Stimulated activated CD4-positive, alpha-beta T cell treated with anti-CD3 and anti-CD28 coated beads, TNF-alpha, amount 100 ng/mL, for 48 hours (primary cell): ENCODE results near the gene TMEM217.
A peak's percentile ranks its signal among the peaks of the same experiment; 100 is the strongest.
"Not testable (repeated sequence)": the region's sequence is repeated elsewhere in the genome, so short reads cannot be mapped to it uniquely, and the experiment has no call there.

ENCODE experiments used
- DNase-seq, 3 donors: peaks; one replicate each; pipeline ENCODE4 v3.0.0-alpha.2; 2020; ENCODE audit warnings: low read depth in 3 of 3

The TMEM217 gene

DNA sequence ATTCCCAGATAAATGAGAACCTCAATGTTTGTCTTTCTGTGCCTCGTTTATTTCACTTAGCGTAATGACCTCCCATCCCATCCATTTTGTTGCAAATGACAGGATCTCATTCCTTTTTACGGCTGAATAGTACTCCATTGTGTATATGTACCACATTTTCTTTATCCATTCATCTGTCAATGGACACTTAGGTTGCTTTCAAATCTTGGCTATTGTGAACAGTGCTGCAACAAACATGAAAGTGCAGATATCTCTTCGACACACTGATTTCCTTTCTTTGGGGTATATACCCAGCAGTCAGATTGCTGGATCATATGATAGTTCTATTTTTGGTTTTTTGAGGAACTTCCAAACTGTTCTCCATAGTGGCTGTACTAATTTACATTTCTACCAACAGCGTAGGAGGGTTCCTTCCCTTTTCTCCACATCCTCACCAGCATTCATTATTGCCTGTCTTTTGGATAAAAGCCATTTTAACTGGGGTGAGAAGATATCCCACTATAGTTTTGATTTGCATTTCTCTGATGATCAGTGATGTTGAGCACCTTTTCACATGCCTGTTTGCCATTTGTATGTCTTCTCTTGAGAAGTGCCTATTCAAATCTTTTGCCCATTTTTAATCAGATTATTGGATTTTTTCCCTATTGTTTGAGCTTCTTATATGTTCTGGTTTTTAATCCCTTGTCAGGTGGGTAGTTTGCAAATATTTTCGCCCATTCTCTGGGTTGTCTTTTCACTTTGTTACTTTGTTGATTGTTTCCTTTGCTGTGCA lies 71.8 kb downstream of the TMEM217 start:
- DNase-seq, result not testable (repeated sequence)

DNA sequence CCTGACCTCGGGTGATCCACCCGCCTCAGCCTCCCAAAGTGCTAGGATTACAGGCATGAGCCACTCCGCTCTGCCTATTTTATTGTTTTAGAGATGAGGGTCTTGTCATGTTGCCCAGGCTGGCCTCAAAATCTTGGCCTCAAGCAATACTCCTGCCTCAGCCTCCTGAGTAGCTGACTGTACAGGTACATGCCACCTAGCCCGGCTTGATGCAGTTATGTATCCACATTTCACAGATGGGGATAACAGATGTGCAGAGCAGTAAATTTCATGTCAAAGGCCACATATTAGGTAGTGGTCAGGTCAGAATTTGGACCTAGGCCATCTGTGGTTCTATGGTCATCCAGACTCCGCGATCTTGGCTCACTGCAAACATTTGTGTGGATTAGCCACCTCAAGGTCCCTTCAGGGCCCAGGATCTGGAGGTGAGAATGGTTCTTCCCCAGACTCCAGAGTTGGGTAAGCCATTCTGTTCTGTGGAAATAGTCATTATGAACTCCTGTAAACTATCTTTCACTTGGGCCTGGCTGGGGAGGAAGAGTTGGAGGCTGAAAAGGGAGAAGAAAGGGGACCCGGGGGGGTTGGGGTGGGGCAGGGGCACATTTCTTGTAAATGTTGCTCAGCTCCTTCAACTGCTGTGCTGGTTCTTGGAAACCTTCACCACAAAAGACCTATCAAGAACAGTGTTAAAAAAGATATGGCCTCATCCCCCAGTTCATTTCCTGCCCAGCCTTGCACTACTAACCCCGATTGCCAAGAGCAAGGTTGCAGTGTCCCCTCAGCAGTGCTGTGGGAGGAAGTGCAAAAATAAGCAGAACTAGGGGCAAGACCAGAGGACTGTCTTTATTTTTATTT lies 75.0 kb downstream of the TMEM217 start:
- peak in 2 of 3 donors; percentile 47 to 48 for DNase-seq

DNA sequence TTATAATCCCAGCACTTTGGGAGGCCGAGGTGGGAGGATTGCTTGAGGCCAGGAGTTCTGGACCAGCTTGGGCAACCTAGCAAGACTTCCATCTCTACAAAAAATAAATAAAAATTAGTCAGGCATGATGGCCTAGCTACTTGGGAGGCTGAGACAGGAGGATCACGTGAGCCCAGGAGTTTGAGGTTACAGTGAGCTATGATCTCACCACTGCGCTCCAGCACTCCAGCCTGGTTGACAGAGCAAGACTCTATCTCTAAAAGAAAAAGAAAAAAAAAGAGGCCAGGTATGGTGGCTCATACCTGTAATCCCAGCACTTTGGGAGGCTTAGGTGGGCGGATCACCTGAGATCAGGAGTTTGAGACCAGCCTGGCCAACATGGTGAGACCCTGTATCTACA lies 77.3 kb downstream of the TMEM217 start:
- not testable (repeated sequence) for DNase-seq

DNA sequence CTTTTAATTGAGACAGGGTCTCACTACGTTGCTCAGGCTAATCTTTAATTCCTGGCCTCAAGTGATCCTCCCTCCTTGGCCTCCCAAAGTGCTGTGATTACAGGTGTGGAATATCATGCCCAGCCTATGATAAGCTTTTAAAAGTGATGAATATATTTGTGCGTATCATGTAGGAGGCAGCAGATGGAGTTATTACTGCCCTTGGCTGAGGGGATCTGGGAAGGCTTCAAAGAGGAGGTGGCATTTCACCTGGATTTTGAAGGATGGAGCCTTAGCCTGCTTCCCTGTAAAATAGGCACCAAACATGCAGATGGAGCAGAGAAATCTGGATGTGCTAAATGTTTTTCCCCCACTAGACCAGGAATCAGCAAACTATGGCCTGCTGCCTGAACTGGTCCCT lies 77.9 kb downstream of the TMEM217 start:
- DNase-seq, result no peak

DNA sequence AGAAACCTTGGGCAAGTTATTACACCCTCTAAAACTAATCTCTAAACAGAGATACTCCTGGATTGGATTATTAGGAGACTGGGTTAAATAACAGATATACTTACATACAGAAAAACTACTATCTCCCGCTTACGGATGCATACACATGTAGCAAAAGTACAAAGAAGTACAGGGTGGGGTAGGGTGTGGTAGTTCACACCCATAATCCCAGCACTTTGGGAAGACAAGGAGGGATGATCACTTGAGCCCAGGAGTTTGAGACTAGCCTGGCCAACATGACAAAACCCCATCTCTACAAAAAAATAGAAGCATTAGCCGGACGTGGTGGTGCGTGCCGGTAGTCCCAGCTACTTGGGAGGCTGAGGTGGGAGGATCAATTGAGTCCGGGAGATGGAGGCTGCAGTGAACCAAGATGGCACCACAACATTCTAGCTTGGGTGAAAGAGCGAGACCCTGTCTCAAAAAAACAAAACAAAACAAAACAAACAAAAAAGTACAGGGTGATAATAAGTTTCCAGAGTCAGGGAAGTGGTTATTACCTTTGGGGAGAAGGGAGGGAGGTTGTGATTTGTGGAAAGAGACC lies 79.9 kb downstream of the TMEM217 start:
- no peak for DNase-seq

DNA sequence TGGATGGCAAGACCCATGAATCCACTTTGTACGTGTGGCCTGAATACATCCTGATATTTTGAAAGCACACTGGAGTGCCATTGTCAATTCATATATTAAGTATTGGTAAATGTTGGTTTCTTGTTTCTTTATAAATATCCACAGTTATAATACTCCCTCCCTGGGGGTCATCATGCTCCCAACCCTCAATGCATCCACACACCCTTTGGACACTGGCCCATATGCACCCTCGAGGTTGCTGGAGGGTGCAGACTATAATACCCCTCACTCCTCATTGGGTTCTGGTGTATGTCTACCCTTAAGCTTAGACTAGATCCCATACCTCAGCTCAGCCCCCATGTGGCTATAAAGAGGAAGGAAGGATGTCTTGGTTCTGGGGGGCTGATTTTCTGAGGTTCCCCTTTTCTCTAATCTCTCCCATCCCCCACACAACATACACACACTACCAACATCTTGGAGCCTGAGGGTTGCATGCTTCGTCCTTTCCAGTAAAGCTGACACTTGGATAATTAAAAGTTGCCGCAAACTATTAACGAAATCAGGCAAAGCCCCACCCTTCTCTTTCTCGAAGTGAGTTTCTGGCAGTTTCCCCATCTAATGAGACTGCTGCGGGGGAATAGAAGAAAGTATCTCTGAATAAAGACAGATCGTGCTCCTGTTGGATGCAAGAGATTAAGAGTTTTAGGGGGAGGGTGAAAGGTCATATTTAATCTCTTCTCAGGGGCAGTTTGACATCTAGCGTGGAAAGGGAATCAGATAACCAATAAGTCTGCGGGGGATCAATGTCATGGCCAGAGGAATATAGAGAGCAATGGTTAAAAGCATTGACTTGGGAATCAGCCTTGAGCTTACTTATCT lies 80.6 kb downstream of the TMEM217 start:
- DNase-seq, result no peak

DNA sequence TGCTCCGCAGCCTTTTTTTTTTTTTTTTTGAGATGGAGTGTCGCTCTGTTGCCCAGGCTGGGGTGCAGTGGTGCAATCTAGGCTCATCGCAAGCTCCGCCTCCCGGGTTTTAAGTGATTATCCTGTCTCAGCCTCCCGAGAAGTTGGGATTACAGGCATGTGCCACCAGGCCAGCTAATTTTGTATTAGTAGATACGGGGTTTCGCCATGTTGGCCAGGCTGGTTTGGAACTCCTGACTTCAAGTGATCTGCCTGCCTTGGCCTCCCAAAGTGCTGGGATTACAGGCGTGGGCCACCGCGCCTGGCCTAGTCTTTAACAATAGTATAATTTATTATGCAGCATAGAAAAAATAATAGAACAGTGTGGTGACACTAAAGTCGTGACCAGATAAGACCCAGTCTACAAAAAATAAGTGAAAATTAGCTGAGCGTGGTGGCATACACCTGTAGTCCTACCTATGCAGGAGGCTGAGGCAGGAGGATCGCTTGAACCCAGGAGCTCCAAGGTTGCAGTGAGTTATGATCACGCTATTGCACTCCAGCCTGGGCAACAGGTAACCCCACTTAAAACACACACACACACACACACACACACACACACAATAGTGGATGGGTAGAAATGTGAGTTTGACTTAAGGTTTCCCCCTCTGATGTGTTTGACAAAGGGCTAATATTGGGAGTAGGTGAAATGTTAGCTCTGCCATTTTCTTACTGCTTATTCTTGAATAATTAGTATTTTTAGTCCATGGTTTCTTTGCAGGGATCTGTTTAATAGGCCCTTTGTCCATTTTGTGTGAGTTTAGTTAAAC lies 81.5 kb downstream of the TMEM217 start:
- no peak for DNase-seq

DNA sequence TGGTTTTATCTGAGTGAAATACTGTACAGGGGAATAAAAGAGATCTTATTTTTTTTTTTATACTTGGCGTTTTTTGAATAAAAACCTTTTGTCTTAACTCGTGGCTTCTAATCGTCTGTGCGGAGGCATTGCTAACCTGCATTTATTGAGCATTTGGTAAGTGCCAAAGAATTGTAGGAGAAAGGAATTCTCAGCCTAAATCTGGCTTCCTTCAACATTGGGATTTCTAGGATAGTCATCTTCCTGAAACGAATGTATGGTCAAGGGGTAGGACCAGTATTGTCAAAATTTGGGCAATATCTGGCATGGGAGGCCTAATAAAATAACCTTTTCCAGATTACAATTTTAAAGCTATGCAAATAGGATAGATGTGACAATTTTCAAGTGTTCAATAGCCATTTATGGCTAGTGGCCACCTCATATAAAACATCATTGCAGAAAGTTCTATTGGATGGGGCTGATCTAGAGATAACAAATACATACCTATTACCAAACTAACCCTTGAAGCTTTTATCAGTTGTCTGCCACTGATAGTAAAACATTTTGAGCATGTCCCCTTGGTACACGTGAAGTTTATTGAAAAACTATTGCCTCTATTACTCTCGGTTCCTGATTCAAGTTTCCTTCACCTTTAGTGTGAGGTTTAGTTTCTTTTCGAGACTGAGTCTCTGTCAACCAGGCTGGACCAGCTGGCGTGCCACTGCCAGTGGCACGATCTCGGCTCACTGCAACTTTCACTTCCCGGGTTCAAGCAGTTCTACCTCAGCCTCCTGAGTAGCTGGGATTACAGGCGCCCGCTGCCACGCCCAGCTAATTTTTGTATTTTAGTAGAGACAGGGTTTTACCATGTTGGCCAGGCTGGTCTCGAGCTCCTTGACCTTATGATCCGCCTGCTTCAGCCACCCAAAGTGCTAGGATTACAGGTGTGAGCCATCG lies 82.3 kb downstream of the TMEM217 start:
- DNase-seq, result no peak

DNA sequence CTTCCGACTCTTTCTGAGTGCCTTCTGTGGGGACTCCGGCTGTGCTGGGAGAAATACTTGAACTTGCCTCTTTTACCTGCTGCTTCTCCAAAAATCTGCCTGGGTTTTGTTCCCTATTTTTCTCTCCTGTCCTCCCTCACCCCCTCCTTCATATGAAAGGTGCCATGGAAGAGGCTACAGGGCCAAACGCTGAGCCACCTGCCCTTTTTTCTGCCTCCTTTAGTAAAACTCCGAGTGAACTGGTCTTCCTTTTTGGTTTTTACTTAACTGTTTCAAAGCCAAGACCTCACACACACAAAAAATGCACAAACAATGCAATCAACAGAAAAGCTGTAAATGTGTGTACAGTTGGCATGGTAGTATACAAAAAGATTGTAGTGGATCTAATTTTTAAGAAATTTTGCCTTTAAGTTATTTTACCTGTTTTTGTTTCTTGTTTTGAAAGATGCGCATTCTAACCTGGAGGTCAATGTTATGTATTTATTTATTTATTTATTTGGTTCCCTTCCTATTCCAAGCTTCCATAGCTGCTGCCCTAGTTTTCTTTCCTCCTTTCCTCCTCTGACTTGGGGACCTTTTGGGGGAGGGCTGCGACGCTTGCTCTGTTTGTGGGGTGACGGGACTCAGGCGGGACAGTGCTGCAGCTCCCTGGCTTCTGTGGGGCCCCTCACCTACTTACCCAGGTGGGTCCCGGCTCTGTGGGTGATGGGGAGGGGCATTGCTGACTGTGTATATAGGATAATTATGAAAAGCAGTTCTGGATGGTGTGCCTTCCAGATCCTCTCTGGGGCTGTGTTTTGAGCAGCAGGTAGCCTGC lies 83.2 kb downstream of the TMEM217 start:
- DNase-seq, result no peak

DNA sequence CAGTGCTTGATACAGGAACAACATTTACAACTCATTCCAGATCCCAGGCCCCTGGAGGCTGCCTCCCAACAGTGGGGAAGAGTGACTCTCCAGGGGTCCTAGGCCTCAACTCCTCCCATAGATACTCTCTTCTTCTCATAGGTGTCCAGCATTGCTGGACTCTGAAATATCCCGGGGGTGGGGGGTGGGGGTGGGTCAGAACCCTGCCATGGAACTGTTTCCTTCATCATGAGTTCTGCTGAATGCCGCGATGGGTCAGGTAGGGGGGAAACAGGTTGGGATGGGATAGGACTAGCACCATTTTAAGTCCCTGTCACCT lies 83.8 kb downstream of the TMEM217 start:
- DNase-seq, result no peak

DNA sequence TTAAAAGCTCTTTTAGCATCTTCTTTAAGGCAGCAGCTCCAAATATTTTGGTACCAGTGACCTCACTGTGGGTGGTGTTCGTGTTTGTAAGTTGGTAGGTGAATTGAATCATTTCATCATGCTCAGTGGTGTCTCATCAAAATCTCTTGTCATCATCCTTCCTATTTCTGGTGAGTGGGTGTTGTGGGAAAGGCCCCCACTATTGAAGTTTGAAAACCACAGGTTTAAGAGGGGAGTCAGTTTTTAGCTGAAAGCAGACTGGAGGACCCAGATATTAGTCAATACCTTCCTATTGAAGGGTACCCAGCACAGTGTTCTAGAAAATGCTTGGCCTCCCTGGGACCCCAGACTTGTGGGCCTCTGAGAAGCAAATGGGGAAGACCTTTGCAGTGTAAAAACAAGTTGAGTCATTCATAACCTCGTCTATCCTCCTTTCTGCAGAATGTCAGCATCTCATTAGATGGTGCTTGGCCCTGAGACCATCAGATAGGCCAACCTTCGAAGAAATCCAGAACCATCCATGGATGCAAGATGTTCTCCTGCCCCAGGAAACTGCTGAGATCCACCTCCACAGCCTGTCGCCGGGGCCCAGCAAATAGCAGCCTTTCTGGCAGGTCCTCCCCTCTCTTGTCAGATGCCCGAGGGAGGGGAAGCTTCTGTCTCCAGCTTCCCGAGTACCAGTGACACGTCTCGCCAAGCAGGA lies 84.3 kb downstream of the TMEM217 start:
- peak in 1 of 3 donors; percentile 46 for DNase-seq

DNA sequence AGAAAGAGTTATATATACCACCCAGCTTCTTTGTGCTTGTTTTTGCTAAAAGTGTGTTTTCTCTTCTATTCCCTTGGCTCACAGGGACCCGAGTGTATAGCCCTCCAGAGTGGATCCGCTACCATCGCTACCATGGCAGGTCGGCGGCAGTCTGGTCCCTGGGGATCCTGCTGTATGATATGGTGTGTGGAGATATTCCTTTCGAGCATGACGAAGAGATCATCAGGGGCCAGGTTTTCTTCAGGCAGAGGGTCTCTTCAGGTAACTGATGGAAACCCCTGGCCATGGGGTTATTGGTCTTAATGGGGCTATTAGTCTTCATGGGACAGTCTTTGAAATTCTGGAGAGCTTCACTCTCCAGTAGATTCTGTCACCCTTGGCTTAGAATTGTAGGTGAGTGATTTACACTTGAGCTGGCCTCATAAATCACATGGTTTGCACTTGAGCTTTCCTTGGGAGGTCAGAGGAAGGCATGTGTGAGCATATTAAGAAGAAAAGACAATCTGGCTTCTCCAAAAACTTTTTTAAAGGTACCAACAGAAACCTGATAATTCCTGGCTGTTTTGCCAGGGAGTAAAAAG lies 84.9 kb downstream of the TMEM217 start:
- DNase-seq, result no peak

DNA sequence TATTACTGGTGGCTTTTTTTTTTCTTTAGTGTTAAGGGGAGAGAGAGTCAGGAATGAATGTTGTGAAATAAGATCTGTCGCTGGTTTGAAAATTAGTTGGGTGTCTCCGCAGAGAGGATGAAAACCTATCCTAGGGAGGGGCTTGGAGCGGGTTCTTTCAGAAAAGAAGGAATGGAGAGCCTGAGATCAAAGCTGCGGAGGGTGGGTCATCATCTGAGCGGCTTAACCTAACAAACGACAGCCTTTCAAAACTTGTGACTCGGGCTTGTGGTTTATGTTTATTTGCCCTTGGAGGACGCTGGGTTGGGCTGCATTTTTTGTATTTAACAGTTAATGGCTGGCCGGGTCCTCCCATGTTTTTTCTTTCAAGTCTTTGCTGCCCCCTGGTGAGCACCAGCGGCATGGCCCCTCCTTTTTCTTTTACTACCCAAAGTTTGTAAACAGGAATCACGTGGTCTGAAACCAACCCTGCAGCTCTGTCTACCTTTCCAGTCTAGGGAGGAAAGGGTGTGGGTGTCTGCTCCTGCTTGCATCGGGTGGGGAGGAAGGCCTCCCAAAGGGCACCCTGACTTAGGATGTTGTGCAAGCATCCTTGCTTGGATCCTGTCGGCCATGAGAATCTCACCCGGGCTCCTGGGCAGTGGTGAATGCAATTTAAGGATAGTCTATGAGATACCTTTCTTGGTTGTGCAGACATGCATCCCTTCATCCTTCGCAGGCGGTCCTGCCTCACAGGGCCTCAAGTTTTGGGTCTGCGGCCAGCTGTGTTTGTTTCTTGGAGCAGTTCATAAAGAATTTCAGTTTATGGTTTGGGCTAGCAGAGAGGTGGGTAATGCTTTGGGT lies 85.8 kb downstream of the TMEM217 start:
- peak; percentile 78 to 80 (median 79) for DNase-seq

DNA sequence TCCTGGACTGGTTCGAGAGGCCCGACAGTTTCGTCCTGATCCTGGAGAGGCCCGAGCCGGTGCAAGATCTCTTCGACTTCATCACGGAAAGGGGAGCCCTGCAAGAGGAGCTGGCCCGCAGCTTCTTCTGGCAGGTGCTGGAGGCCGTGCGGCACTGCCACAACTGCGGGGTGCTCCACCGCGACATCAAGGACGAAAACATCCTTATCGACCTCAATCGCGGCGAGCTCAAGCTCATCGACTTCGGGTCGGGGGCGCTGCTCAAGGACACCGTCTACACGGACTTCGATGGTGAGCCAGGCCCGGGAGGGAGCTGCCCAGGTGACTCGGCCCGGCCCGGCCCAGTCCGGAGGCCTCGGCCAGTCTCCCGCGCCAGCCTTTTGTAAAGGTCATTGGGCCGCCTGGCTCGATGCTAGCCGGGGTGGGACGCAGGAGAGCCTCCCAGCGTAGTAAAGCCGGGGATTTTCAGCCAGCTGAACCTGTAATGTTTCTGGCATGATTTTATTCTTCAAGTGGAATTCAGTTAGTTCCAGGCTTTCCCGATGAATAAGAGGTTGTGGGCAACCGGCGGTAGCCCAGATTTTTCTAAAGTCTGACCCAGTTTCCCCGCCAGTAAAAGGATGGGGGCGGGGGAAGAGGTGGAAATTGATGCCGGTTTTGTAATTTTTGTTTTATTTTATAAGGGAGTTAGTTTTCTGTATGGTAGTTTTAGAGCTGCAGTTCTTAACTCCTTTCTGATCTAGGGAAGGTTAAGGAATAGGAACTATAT lies 86.6 kb downstream of the TMEM217 start:
- no peak for DNase-seq

DNA sequence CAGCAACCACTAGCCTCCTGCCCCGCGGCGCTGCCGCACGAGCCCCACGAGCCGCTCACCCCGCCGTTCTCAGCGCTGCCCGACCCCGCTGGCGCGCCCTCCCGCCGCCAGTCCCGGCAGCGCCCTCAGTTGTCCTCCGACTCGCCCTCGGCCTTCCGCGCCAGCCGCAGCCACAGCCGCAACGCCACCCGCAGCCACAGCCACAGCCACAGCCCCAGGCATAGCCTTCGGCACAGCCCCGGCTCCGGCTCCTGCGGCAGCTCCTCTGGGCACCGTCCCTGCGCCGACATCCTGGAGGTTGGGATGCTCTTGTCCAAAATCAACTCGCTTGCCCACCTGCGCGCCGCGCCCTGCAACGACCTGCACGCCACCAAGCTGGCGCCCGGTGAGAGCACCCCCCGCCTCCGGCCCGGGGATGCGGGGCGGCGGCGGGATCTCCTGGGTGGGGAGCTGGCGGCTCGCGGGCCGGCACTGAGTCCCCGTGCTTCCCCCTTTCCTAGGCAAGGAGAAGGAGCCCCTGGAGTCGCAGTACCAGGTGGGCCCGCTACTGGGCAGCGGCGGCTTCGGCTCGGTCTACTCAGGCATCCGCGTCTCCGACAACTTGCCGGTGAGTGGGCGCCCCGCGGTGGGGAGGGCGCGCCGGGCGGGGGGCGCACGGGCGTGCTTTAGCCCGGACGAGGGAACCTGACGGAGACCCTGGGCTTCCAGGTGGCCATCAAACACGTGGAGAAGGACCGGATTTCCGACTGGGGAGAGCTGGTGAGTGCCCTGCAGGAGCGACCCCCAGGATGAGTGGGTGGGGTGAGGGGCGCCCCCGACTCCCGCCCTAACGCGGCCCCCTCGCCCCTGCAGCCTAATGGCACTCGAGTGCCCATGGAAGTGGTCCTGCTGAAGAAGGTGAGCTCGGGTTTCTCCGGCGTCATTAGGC lies 87.4 kb downstream of the TMEM217 start:
- peak in 1 of 3 donors; percentile 41 for DNase-seq
